UCSD-AML1 (cell line): Measurements from ENCODE around the gene TSPAN31.
"Not testable (repeated sequence)": the region's sequence is repeated elsewhere in the genome, so short reads cannot be mapped to it uniquely, and the experiment has no call there.

Experiments
- DNase-seq: peaks from one replicate; lab custom pipeline; 2025; ENCODE audit not compliant: unreplicated experiment; lab: John Stamatoyannopoulos, UW

The TSPAN31 gene

GRCh38 chr12:57721846-57722608 lies 22.8 kb upstream of the TSPAN31 start:
- not testable (repeated sequence) for DNase-seq

- DNase-seq = no peak
These were observed 21.9 kb upstream of the TSPAN31 start for GRCh38 chr12:57722716-57723629.

- no peak for DNase-seq
These were observed 21.2 kb upstream of the TSPAN31 start for GRCh38 chr12:57723630-57723962.

DNA sequence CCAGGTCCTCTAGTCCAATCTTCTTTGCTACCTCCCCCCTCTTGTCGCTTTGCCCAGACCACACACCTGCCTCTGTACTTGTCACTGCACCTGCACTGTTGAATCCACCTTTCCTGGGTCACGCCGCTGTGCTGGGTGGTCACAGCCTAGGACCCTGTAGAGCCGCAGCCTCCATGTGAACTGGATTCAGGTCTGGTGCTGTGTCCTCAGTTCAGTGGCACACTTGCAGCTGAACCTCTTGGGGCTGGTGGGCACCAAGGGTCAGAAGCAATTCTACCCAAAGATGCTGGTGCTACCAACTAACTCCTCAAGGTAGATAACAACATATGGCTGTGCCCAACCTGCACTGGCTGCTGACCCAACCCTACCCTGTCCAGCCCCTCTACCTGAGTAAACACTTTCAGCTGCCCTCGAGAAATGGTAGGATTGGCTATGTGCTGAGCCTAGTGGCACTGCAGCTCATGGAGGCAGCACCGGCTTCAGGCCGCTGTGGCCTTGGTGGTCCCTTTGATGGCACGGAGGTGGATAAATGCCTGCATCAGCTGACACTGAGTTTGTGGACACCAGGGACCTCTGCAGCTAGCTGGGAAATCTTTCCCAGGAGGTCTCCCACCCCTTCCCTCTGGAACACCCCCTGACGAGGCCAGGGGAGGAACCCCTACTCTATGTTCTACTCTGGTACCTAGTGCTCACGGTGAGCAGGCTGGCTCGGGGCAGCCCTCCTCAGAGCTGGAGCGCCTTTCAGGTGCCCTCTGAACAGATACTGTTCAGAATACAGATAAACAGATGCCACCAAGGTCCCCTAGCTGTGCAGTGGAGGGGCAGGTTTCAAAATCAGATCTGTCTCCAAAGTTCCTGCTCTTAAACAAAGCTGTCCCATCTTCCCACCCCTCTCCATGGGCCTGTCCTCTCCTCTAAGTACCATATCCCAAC lies 20.6 kb upstream of the TSPAN31 start:
- no peak for DNase-seq

- DNase-seq = no peak
These were observed 19.7 kb upstream of the TSPAN31 start for GRCh38 chr12:57724936-57725740.

DNA sequence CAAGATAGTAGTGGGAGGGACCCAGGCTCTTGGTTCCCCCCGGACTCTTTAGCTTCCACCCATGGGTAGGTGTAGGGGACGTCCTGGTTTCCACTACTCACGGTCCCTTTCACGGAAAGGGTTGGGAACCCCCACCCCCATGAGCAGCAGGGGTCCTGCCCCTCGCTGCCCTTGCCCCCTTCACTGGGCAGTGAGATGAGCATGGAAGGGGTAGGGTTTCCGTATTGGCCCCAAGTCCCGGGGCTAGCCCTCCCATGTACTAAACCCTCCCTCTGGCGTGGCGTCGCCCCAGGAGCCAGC lies 19.0 kb upstream of the TSPAN31 start:
- no peak for DNase-seq

DNA sequence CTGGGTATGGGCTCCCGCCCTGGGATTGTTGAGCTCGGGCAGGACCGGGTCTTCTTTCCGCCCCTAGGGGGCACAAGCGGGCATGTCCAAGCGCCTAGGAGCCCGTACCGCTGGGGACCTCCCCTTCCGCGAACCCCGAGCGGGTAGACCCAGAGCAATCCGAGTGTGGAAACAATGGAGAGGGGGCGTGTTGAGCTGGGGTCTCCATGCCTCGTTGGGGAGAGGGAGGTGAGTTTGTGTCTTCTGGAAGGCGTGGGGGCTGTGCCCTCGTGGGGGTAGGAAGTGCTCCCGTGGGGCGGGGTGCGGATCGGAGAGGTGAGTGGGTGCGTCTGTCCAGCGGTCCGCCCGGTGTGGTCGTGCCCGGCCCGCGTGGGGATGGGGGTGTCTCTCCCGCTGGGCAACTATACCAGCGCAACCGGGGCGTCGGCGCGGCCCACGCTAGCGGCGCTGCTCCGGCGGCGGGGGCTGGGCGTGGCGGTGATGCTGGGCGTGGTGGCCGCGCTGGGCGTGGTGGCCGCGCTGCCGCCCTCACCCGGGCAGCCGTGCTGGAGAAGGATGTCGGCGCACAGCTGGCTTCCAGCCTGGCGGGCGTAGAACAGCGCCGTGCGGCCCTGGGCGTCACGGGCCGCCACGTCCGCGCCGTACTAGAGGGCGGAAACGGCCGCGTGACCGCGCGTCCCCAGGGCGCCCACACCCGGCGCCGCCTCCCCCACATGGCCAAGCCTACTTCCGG lies 18.5 kb upstream of the TSPAN31 start:
- DNase-seq = no peak

GRCh38 chr12:57726884-57727757 lies 17.7 kb upstream of the TSPAN31 start:
- DNase-seq = no peak

DNA sequence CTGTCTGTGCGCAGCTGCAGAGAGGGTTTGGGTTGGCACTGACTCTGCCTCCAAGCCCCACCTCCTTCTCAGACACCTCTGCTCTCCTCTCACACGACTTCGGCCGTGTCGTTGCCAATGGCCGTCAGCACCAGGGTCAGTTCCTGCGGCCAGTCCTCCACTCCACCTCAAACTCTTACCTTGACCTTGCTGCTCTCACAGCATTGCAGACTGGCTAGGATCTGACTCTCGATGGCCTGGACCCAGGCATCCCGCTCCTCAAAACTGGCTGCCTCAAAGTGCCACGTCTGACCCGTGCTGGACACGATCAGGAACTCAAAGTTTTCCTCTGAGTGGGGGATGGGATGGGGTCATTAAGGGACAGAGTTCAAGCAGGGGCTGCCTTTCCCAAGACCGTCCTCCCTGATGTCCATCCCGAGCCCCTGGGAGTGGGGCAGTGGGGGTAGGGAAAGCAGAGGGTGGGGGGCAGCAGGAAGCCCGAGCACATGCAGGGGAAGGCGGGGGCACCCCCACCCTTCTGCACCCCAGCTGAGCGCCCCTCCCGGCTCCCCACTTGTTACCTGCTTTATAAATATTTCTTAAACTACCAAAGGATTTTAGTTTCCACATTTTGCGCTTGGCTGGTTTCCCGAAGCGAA lies 17.0 kb upstream of the TSPAN31 start:
- DNase-seq = no peak

DNA sequence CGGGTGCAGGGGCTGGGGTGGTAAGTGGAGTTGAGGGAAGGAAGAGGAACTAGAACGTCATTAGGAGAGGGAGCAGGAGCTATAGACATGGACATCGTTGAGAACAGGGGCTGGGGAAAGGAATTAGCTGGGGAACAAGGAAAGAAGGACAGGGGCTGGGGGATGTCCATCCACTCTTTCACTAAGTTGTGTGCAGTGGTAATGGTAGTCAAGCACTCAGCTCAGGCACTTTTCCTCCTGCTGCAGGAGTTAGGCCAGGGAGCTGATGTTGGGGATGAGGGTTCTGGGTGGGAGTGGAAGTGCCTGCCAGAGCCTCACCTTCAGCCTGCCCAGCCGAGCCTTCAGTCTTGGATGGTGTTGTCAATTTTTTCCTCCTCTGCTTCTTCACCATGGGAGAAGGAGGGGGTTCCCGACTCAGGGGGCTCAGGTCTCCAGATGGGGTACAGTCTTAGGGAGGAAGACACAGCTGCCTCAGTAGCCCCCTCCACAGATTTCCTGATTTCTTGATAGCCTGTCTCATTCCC lies 15.5 kb upstream of the TSPAN31 start:
- no peak for DNase-seq

DNA sequence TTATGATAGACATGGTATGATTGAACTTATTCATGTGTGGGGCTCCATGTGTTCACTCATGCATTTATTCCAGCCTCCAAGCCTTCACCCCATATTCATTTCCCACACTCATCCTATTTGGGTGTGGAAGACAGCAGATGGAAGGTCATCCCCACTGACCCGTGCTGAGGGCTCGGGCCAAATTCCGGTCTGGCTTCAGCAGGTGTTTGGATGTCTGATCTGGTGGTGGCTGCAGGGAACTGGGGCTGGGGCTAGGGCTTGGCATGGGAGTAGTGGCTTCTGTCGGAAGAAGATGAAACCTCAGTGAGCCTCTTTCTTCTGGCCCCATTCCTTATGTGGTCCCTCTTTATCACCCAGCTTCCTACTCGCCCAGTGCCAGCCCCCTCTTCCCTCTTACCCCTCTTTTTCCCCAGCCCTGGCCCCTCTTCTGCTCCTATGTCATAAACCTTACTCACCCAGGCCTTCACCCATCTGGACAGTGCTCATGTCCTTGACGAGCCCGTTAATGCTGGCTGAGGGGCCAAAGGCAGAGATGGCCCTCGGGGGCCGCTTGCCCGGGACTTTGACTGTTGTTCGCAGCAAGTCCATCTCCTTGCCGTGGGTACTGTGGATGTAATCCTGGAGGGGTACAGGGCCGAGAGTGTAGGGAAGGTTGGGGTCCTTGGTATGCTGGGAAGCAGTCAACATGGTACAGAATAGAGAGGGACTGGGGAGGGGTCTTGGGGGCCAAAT lies 14.3 kb upstream of the TSPAN31 start:
- DNase-seq = no peak

DNA sequence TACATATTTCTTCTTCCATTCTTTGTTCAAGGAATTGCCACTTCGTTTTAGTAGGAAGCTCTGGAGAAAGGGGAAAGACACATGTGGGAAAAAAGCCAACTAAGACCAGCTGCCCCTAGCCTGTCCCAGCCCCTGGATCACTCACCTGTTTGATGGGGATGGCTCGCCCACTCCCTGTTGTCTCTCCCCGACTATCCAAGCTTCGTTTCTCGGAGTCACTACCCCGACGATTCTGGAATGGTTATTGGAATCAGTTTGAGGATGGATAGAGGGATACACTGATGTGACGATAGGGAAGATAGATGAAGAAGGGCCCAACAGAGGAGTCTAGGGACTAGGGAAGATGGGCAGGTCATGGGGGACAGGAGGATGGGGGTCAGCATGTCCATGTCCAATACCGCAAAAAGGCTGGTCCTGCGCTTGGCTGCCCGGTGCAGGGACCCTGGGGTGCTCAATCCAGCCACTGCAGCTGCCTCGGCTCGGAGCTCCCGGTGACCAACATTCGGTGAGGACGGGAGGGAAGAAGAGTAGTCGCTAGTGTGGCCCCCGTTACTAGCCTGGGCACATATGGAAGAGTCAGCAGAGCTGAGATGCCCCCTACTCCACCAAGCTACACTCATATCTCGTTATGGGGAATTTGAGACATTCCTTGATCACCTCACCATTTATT lies 13.3 kb upstream of the TSPAN31 start:
- DNase-seq = no peak

DNA sequence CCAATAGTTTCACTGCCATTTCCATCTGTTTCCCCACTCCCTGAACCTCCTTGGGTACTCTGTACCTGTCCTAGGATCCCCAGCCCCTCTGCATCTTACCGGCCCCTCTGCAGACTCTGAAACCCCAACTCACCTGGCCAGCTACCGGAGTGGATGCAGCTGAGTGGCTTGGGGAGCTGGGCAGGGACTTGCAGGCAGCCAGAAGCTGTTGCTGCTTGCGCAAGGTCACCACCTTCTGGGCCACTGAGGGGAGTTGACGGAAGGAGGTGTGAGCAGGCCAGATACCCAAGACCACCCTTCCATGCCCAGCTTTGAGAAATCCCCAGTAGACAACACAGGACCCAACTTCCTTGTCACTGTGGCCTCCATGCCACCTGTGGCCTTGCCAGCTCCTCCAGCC lies 12.6 kb upstream of the TSPAN31 start:
- no peak for DNase-seq

DNA sequence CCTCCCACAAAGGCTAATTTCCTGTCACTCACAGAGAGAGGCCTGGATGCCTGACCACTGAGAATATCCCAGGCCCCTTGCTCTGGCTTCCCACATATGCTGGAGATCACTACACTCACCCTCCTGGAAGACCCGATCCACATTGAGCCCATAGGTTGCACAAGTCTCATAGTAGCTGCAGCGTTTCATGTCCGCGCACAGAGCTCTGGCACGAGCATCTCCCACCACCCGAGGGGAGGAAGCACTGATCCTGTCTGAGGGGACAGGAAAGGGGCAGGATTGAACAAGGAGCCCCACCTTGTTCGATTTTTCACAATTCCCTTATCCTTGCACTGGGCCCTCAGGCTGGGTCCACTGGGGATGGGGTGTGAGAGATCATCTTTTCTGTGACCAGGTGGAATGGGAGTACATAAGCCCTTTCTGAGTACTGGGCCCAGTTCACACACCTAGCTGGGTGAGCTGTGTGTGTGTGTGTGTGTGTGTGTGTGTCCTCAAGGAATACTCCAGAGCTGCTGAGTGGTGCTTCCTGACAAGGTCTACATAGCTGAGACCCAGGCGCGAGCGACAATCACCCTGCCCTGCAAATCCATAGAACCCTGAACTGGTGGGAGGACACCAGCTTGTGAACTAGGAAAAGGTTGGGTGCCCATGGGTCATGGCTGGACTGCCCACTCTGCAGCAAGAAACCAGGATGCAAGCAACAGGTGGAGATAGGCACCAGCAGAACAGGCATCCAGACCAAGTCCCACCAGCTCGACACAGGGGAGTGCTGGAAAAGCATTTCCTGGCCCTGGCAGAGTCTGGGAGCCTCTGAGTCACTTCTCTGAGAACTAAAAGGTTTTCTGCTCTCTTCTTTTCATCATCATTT lies 11.9 kb upstream of the TSPAN31 start:
- no peak for DNase-seq

- no peak for DNase-seq
These were observed 10.9 kb upstream of the TSPAN31 start for GRCh38 chr12:57733928-57734327.

GRCh38 chr12:57734591-57734990 lies 10.2 kb upstream of the TSPAN31 start:
- DNase-seq = no peak
